H1 (cell line): ENCODE data around the gene CUTA. TPM values are rescaled to one million over a fixed set of nuclear protein-coding genes. Genes with fewer than 3 reads are reported as not detected.

ENCODE experiments used
- CTCF ChIA-PET: fragments of 300-600 bp; sonication (Branson Sonifier 250); formaldehyde crosslinking; loops from one replicate; lab custom pipeline; 2021; ENCODE audit not compliant: partially characterized antibody; lab: Charles Lee
- POLR2A ChIA-PET: fragments of 300-600 bp; sonication (Branson Sonifier 250); formaldehyde crosslinking; loops from one replicate; lab custom pipeline; 2021; ENCODE audit warnings: inconsistent platforms; ENCODE audit not compliant: partially characterized antibody; lab: Charles Lee
- DNase-seq, 2 experiments: peaks; one replicate each; pipeline versions ENCODE4 v3.0.0 to v3.0.0-alpha.2; 2010 to 2022; ENCODE audit warnings: low spot score in 2 of 2, low read depth in 1 of 2, mixed read lengths in 1 of 2
- FAIRE-seq: peaks from 2 replicates; lab custom pipeline; 2011; peaks lifted over from hg19 to GRCh38; lab: Jason Lieb, UNC
- H2AFZ ChIP-seq: 2 replicates; pipeline ENCODE4 v1.8.1; 2012; ENCODE audit warnings: low read length, inconsistent platforms
- H2AK5ac ChIP-seq: 2 replicates; pipeline ENCODE4 v1.6.1; 2013; ENCODE audit warnings: low read depth, low read length
- H2BK120ac ChIP-seq: replicated peaks from 2 replicates; pipeline ENCODE3; 2013; ENCODE audit warnings: low read depth, low read length, inconsistent platforms
- H2BK12ac ChIP-seq: 2 replicates; pipeline ENCODE4 v1.6.1; 2013; ENCODE audit warnings: low read depth, low read length
- H2BK15ac ChIP-seq: 2 replicates; pipeline ENCODE4 v1.6.1; 2013; ENCODE audit warnings: low read length
- H2BK20ac ChIP-seq: 2 replicates; pipeline ENCODE4 v1.6.1; 2013; ENCODE audit warnings: low read length
- H2BK5ac ChIP-seq: 2 replicates; pipeline ENCODE4 v1.6.1; 2013; ENCODE audit warnings: low read depth, low read length
- H3K14ac ChIP-seq: 2 replicates; pipeline ENCODE4 v1.6.1; 2013; ENCODE audit warnings: inconsistent platforms; ENCODE audit not compliant: insufficient read length
- H3K18ac ChIP-seq: 2 replicates; pipeline ENCODE4 v1.6.1; 2013; ENCODE audit warnings: low read length; ENCODE audit errors: extremely low read depth
- H3K23ac ChIP-seq: 2 replicates; pipeline ENCODE4 v1.6.1; 2013; ENCODE audit warnings: inconsistent platforms; ENCODE audit not compliant: insufficient read length
- H3K23me2 ChIP-seq: 2 replicates; pipeline ENCODE4 v1.6.1; 2013; ENCODE audit warnings: low read depth, low read length
- H3K27ac ChIP-seq: 2 replicates; pipeline ENCODE4 v1.6.1; 2011; ENCODE audit warnings: low read depth, low read length, inconsistent platforms
- H3K27me3 ChIP-seq, 4 experiments: replicated peaks in 1 of 4; 1 replicate in 1 of 4; 2 replicates in 3 of 4; pipeline versions ENCODE4 v1.6.1 to v1.8.1; 2011 to 2013; ENCODE audit warnings: low read length in 3 of 4, mild to moderate bottlenecking in 3 of 4, inconsistent platforms in 2 of 4, mixed read lengths in 2 of 4, moderate library complexity in 1 of 4; ENCODE audit not compliant: control insufficient read depth in 3 of 4, insufficient read depth in 3 of 4; ENCODE audit errors: extremely low read depth in 1 of 4
- H3K36me3 ChIP-seq, 4 experiments: 2 replicates each; pipeline versions ENCODE4 v1.6.1 to v1.8.1; 2011 to 2013; ENCODE audit warnings: mild to moderate bottlenecking in 4 of 4, low read length in 3 of 4, moderate library complexity in 2 of 4, control low read depth in 1 of 4, inconsistent platforms in 1 of 4; ENCODE audit not compliant: insufficient read depth in 4 of 4, control insufficient read depth in 2 of 4
- H3K4ac ChIP-seq: replicated peaks from 2 replicates; pipeline ENCODE3; 2013; ENCODE audit warnings: low read length, low read depth, mixed read lengths, inconsistent platforms; ENCODE audit not compliant: insufficient read length
- H3K4me1 ChIP-seq, 4 experiments: replicated peaks in 1 of 4; 1 replicate in 1 of 4; 2 replicates in 3 of 4; pipeline versions ENCODE4 v1.6.1 to v1.8.1; 2011 to 2013; ENCODE audit warnings: low read length in 3 of 4, inconsistent platforms in 2 of 4, mixed read lengths in 1 of 4; ENCODE audit not compliant: insufficient read depth in 4 of 4, control insufficient read depth in 3 of 4
- H3K4me2 ChIP-seq, 2 experiments: 2 replicates each; pipeline versions ENCODE4 v1.6.1 to v1.8.1; 2011 to 2013; ENCODE audit warnings: low read depth in 2 of 2, low read length in 2 of 2, control low read depth in 1 of 2, inconsistent platforms in 1 of 2, mild to moderate bottlenecking in 1 of 2; ENCODE audit not compliant: insufficient read depth in 1 of 2
- H3K4me3 ChIP-seq, 4 experiments: fragments of 200-600, 300-600 bp in 1 of 4; sonication (generic), shearing (Covaris generic), sonication (Bioruptor Twin) in 1 of 4; 2 replicates each; pipeline versions ENCODE4 v1.5.1 to v1.8.1; 2011 to 2016; ENCODE audit warnings: low read length in 4 of 4, low read depth in 3 of 4, control low read depth in 2 of 4, inconsistent platforms in 2 of 4, mild to moderate bottlenecking in 2 of 4, mixed read lengths in 1 of 4, moderate library complexity in 1 of 4; ENCODE audit not compliant: insufficient read depth in 2 of 4; ENCODE audit errors: extremely low read depth in 1 of 4
- H3K56ac ChIP-seq: replicated peaks from 2 replicates; pipeline ENCODE3; 2013; ENCODE audit warnings: low read depth, mild to moderate bottlenecking, mixed read lengths, low read length, inconsistent platforms; ENCODE audit not compliant: insufficient read length
- H3K79me1 ChIP-seq: 2 replicates; pipeline ENCODE4 v1.6.1; 2013; ENCODE audit warnings: low read depth, low read length, control low read depth
- H3K79me2 ChIP-seq, 2 experiments: 2 replicates each; pipeline versions ENCODE4 v1.6.1 to v1.8.1; 2012 to 2013; ENCODE audit warnings: low read length in 2 of 2, mild to moderate bottlenecking in 2 of 2, inconsistent platforms in 1 of 2; ENCODE audit not compliant: insufficient read depth in 2 of 2, control insufficient read depth in 1 of 2
- H3K9ac ChIP-seq, 4 experiments: replicated peaks in 1 of 4; 1 replicate in 1 of 4; 2 replicates in 3 of 4; pipeline versions ENCODE4 v1.6.1 to v1.8.1; 2011 to 2013; ENCODE audit warnings: low read depth in 3 of 4, low read length in 3 of 4, control low read depth in 2 of 4, mild to moderate bottlenecking in 2 of 4, moderate library complexity in 2 of 4, inconsistent platforms in 1 of 4; ENCODE audit errors: extremely low read depth in 1 of 4
- H3K9me3 ChIP-seq, 2 experiments: 2 replicates each; pipeline versions ENCODE4 v1.6.1 to v1.8.1; 2012 to 2013; ENCODE audit warnings: mild to moderate bottlenecking in 2 of 2, moderate library complexity in 2 of 2, control low read depth in 1 of 2, inconsistent platforms in 1 of 2, low read depth in 1 of 2, low read length in 1 of 2, mixed read lengths in 1 of 2; ENCODE audit not compliant: insufficient read depth in 2 of 2
- H4K20me1 ChIP-seq, 2 experiments: replicated peaks in 1 of 2; 2 replicates each; pipeline versions ENCODE3 to v1.8.1; 2011 to 2013; ENCODE audit warnings: inconsistent platforms in 2 of 2, low read length in 2 of 2, mild to moderate bottlenecking in 1 of 2; ENCODE audit not compliant: insufficient read depth in 2 of 2, control insufficient read depth in 1 of 2
- H4K5ac ChIP-seq: 2 replicates; pipeline ENCODE4 v1.6.1; 2013; ENCODE audit warnings: low read length, low read depth, mixed read lengths, inconsistent platforms; ENCODE audit not compliant: insufficient read length
- H4K8ac ChIP-seq: 2 replicates; pipeline ENCODE4 v1.8.0; 2013; ENCODE audit warnings: mild to moderate bottlenecking, moderate library complexity, low read length, inconsistent platforms; ENCODE audit not compliant: insufficient read depth; ENCODE audit errors: extremely low read depth
- H4K91ac ChIP-seq: replicated peaks from 2 replicates; pipeline ENCODE3; 2013; ENCODE audit warnings: low read length, mixed read lengths, inconsistent platforms; ENCODE audit not compliant: insufficient read length
- BRCA1 ChIP-seq: IDR thresholded peaks from 2 replicates; pipeline ENCODE4 v1.6.1; 2012; ENCODE audit warnings: low read depth, low read length, improper control_type of control experiment
- CHD2 ChIP-seq: IDR thresholded peaks from 2 replicates; pipeline ENCODE4 v1.6.1; 2012; ENCODE audit warnings: low read length, improper control_type of control experiment
- CTCF ChIP-seq, 3 experiments: IDR thresholded peaks; 1 replicate in 2 of 3; 2 replicates in 1 of 3; pipeline versions ENCODE4 v1.5.1 to v1.6.1; 2011; ENCODE audit warnings: low read length in 3 of 3, mild to moderate bottlenecking in 3 of 3, inconsistent platforms in 2 of 3, low read depth in 1 of 3, moderate library complexity in 1 of 3; ENCODE audit not compliant: insufficient read depth in 1 of 3; ENCODE audit errors: control extremely low read depth in 1 of 3
- EP300 ChIP-seq, 2 experiments: IDR thresholded peaks; 1 replicate in 1 of 2; 2 replicates in 1 of 2; pipeline ENCODE4 v1.6.1; 2011 to 2012; ENCODE audit warnings: low read depth in 2 of 2, low read length in 2 of 2, mild to moderate bottlenecking in 2 of 2, borderline replicate concordance in 1 of 2, inconsistent platforms in 1 of 2, moderate library complexity in 1 of 2
- HDAC2 ChIP-seq, 2 experiments: fragments of 300-600 bp in 1 of 2; sonication (generic) in 1 of 2; IDR thresholded peaks; 2 replicates each; pipeline ENCODE4 v1.6.1; 2011 to 2012; ENCODE audit warnings: low read depth in 2 of 2, low read length in 2 of 2, mild to moderate bottlenecking in 2 of 2, moderate library complexity in 2 of 2, borderline replicate concordance in 1 of 2, inconsistent platforms in 1 of 2
- KDM1A ChIP-seq: fragments of 200-600, 300-600 bp; sonication (generic); IDR thresholded peaks from 2 replicates; pipeline ENCODE4 v1.7.1; 2016; ENCODE audit warnings: mild to moderate bottlenecking, low read length, borderline replicate concordance
- KDM5A ChIP-seq: fragments of 200-600 bp; IDR thresholded peaks from 2 replicates; pipeline ENCODE4 v1.7.1; 2012; ENCODE audit warnings: mild to moderate bottlenecking, low read length, inconsistent platforms, mixed read lengths
- POLR2A ChIP-seq, 2 experiments: IDR thresholded peaks; 1 replicate in 1 of 2; 2 replicates in 1 of 2; pipeline ENCODE4 v1.6.1; 2011; ENCODE audit warnings: low read depth in 2 of 2, low read length in 2 of 2, mild to moderate bottlenecking in 2 of 2; ENCODE audit errors: control extremely low read depth in 1 of 2
- POLR2AphosphoS5 ChIP-seq: IDR thresholded peaks from 2 replicates; pipeline ENCODE4 v1.6.1; 2011; ENCODE audit warnings: low read depth, low read length
- POU5F1 ChIP-seq: IDR thresholded peaks from 2 replicates; pipeline ENCODE4 v1.6.1; 2011; ENCODE audit warnings: low read depth, mild to moderate bottlenecking, low read length, moderate library complexity
- SP1 ChIP-seq: IDR thresholded peaks from 2 replicates; pipeline ENCODE4 v1.6.1; 2011; ENCODE audit warnings: low read depth, low read length
- TBP ChIP-seq: IDR thresholded peaks from 2 replicates; pipeline ENCODE4 v1.6.1; 2011; ENCODE audit warnings: low read depth, low read length, improper control_type of control experiment
- WGBS, 2 experiments: shearing (Covaris generic) in 1 of 2; methylation state at CpG; one replicate each; pipeline versions ENCODE4 v1.1.6 to v1.1.7; 2013 to 2015; ENCODE audit warnings: low lambda C conversion rate in 2 of 2, mixed read lengths in 2 of 2, inconsistent platforms in 1 of 2, low coverage in 1 of 2, missing lambda C conversion rate in 1 of 2; ENCODE audit not compliant: insufficient replicate concordance in 2 of 2, insufficient coverage in 1 of 2, insufficient read length in 1 of 2; ENCODE audit errors: extremely low coverage in 1 of 2, missing lambda C conversion rate in 1 of 2; 5-methylcytosine and 5-hydroxymethylcytosine counted together
- polyA plus RNA-seq, 7 experiments: library from polyadenylated mRNA; depleted of rRNA in 3 of 7; stranded (reverse) in 5 of 7; unstranded in 2 of 7; fragments of >200 nt in 5 of 7; fragments of 200-250 nt in 2 of 7; gene quantifications; 1 replicate in 5 of 7; 2 replicates in 1 of 7; 4 replicates in 1 of 7; pipeline versions ENCODE4 v1.2.1 to v1.2.3, GENCODE V29; 2011 to 2013; ENCODE audit warnings: missing spikeins in 2 of 7, mixed read lengths in 2 of 7
- total RNA-seq: library from RNA; stranded (reverse); fragmentation: NEBNext Ultra II Directional; extraction: Animal tissue kit (Norgen Biotek cat#: 25700); gene quantifications from 2 replicates; pipeline ENCODE4 v1.2.1, GENCODE V29; 2021

CUTA gene
- total and polyA plus RNA-seq, 2 of the 8 experiments (the other 6 are each of a cell fraction or from before 2014, with no cell fraction given): 297 to 460 TPM

DNA sequence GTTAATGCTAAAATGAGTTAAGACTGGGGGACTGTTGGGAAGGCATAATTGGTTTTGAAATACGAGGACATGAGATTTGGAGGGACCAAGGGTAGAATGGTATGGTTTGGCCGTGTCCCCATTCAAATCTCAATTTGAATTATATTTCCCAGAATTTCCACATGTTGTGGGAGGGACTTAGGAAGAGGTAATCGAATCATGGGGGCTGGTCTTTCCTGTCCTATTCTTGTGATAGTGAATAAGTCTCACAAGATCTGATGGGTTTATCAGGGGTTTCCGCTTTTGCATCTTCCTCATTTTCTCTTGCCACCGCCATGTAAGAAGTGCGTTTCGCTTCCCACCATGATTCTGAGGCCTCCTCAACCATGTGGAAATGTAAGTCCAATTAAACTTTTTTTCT lies 49.2 kb upstream of the CUTA start:
- H2BK12ac ChIP-seq: no peak overlapping the region
- FAIRE-seq: no peak
- DNase-seq: no peak
- H3K9me3 ChIP-seq: peaks cover 0 to 5% of the 10 kb centered on the region in 2 experiments; a peak in 1 of 4 replicates
- H3K79me1 ChIP-seq: no peaks in the 10 kb centered on the region
- H3K4me1 ChIP-seq: no peaks in the 10 kb centered on the region
- H3K27ac ChIP-seq: no peak overlapping the region
- no peak overlapping the region for H3K18ac ChIP-seq
- no peak overlapping the region for H2BK120ac ChIP-seq
- H2AFZ ChIP-seq: no peak overlapping the region
- 79% methylated on average over 7 of the region's 7 CpGs; no CpG with 5 or more reads in 1 of the 2 experiments for WGBS, 2 experiments
- H3K23me2 ChIP-seq: no peaks in the 10 kb centered on the region
- no peaks in the 10 kb centered on the region for H3K79me2 ChIP-seq
- H3K27me3 ChIP-seq: no peaks in the 10 kb centered on the region
- CTCF ChIA-PET: interaction anchor here (1.2 kb wide), 1 partner anchor 11 kb away, joined by 5 read pairs; no protein-coding TSS in a partner anchor
- no peak overlapping the region for H3K9ac ChIP-seq
- no peak overlapping the region for H4K5ac ChIP-seq
- H2AK5ac ChIP-seq: no peak overlapping the region
- no peak overlapping the region for H3K4ac ChIP-seq
- no peak overlapping the region for H2BK15ac ChIP-seq
- no peak overlapping the region for H2BK5ac ChIP-seq
- H3K23ac ChIP-seq: no peak overlapping the region
- H3K14ac ChIP-seq: no peak overlapping the region
- H3K4me3 ChIP-seq: no peak overlapping the region
- POLR2A ChIA-PET: interaction anchor here (1.5 to 1.7 kb wide), 2 partner anchors 9 to 12 kb away, joined by 4 to 8 read pairs; partner anchors contain the start of gene ZBTB9
- H4K8ac ChIP-seq: no peak overlapping the region
- H4K20me1 ChIP-seq: no peaks in the 10 kb centered on the region
- H3K36me3 ChIP-seq: no peaks in the 10 kb centered on the region
- no peak overlapping the region for H3K4me2 ChIP-seq
- H4K91ac ChIP-seq: no peak overlapping the region
- H3K56ac ChIP-seq: no peak overlapping the region
- no peak overlapping the region for H2BK20ac ChIP-seq
- no peak for TF ChIP-seq POLR2A (IDR thresholded peaks at IDR 0.05; ENCODE audit: control extremely low read depth in 1 of 2, low read depth in 2 of 2, low read length in 2 of 2)
- no peak for TF ChIP-seq KDM5A
- no peak for TF ChIP-seq CTCF (IDR thresholded peaks at IDR 0.05; ENCODE audit: control extremely low read depth in 1 of 3, insufficient read depth in 1 of 3, low read depth in 1 of 3, low read length in 3 of 3)
- TF ChIP-seq BRCA1: no peak
- TF ChIP-seq HDAC2 (IDR thresholded peaks at IDR 0.05; ENCODE audit: borderline replicate concordance in 1 of 2, low read depth in 2 of 2, low read length in 2 of 2): no peak
- no peak for TF ChIP-seq TBP
- no peak for TF ChIP-seq EP300 (IDR thresholded peaks at IDR 0.05; ENCODE audit: borderline replicate concordance in 1 of 2, low read depth in 2 of 2, low read length in 2 of 2)
- TF ChIP-seq SP1: no peak
- no peak for TF ChIP-seq POLR2AphosphoS5
- TF ChIP-seq CHD2: no peak
- TF ChIP-seq POU5F1: no peak
- no peak for TF ChIP-seq KDM1A
